HG02571 (cell line): ENCODE measurements around the gene C2orf76.

Experiments used
- ATAC-seq: cut with Tn5 transposase; IDR thresholded peaks from one replicate; pipeline ENCODE4 v1.9.1; 2021; ENCODE audit warnings: mild to moderate bottlenecking, moderate library complexity; ENCODE audit not compliant: unreplicated experiment

The C2orf76 gene

DNA sequence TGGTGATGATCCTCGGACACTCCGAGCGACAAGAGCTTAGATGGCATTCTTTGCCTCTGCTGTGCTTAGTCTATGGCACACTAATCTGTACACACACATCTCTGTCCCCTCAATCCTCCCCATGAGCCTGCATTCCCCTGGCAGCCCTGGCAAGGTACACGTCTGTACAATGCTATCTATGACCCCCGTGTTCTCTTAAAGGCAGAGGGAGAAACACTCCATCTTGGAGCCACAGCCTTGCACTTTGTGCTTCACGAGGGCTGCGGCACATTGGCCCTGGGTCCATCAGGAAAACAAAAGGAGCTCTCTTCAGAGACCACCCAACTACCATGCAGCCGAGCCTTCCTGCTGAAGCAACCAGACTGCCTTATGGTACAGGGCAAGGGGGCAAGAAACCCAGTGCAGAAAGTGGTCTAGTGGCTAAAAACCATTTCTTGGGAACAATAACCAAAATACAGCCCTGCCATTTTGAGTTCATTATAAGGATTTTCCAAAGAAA lies 100.5 kb downstream of the C2orf76 start:
- ATAC-seq, result no peak

DNA sequence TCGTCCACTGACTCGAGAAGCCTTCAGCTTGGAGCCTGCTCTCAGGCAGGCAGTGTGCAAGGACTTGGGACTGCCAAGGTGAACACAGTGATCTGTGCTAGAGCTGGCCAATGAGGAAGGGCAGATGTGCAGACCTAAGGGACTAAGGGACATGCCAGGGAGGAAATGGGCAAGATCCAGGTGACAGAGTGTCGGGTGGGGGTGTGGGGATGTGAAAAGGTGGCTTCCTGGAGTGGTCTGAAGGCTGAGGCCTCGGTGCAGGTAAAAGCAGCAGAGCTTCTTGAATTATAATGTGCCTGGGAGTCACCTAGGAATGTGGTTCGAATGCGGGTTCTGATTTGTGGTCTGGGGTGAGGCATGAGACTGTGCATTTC lies 101.0 kb downstream of the C2orf76 start:
- no peak for ATAC-seq

DNA sequence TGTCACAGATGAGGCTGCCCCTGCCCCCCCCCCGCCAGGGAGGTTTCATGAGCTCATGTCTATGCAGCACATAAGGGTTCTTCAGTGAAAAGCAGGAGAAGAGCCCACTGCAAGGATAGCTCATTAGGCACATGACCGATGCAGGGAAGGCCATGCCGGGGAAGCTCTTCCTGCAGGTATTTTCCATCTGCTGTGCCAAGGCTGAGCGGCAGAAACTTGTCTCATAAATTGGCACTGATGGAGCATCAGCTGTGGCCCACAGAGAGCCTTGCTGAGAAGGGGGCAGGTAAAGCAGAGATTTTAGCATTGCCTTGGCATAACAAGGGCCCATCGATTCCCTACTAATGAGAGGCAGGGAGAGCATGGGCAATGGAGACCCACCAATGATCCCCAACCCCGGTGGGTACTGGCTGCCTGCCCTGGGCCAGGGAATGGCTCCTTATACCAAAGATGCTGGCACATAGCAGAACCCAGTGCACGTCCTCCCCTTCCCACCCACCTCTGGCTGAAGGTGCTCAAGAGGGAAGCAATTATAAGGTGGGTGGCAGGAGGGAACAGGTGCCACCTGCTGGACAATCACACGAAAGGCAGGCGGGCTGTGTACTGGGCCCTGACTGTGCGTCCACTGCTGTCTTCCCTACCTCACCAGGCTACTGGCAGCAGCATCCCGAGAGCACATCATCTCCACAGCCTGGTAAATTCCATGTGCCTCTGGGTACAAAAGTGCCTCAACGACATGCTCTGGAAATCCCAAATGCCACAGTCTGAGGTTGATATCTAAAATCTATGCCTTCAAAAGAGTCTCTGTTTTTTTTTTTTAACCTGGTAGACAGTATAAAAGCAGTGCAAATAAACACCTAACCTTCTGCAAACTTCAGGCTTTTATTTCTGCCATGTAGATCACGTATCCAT lies 101.6 kb downstream of the C2orf76 start:
- peak; percentile 94 for ATAC-seq

DNA sequence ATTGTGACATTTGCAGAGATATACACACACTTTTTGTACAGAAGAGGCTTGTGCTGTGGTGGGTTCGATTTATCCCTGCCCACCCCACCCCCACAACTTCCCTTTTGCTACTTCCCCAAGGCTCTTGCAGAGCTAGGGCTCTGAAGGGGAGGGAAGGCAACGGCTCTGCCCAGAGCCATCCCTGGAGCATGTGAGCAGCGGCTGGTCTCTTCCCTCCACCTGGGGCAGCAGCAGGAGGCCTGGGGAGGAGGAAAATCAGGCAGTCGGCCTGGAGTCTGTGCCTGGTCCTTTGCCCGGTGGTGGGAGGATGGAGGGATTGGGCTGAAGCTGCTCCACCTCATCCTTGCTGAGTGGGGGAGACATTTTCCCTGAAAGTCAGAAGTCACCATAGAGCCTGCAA lies 103.0 kb downstream of the C2orf76 start:
- ATAC-seq, result no peak

DNA sequence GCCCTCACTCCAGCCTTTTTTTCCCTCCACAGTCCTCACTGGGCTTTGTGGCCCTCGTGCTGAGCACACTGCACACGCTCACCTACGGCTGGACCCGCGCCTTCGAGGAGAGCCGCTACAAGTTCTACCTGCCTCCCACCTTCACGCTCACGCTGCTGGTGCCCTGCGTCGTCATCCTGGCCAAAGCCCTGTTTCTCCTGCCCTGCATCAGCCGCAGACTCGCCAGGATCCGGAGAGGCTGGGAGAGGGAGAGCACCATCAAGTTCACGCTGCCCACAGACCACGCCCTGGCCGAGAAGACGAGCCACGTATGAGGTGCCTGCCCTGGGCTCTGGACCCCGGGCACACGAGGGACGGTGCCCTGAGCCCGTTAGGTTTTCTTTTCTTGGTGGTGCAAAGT lies 103.6 kb downstream of the C2orf76 start:
- no peak for ATAC-seq

DNA sequence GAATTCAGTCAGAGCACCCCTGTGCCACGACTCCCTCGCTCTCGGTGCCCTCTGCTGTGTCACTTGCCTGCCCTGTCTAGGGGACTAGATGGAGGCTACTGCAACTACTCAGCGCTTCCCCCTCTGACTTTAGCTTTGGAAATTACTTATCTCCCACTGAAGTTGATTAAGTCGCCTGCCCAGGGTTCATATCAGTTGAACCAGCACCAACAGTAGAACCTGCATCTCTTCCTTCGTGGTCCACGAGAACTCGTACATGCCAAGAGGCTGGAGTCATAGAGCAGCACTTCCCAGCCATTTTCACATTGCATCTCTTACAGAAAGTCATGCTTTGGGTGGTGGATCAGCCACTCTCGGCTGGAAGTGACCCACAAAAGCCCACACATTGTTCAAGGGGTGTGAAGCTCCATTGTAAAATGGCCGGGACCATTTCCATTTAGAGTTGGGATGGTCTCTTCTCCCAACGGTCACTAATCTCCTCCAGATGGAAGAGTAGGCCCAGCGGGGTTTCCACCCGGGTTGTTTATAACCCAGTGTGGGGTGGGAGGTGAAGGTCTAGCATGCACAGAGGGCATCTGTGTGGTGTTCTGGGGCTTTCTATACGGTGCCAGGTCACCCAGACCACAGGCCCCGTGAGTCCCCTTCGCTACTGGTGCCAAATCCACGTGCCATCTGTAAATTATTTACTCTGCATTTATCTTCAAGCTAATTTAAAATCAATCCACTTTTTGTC lies 105.0 kb downstream of the C2orf76 start:
- no peak for ATAC-seq

DNA sequence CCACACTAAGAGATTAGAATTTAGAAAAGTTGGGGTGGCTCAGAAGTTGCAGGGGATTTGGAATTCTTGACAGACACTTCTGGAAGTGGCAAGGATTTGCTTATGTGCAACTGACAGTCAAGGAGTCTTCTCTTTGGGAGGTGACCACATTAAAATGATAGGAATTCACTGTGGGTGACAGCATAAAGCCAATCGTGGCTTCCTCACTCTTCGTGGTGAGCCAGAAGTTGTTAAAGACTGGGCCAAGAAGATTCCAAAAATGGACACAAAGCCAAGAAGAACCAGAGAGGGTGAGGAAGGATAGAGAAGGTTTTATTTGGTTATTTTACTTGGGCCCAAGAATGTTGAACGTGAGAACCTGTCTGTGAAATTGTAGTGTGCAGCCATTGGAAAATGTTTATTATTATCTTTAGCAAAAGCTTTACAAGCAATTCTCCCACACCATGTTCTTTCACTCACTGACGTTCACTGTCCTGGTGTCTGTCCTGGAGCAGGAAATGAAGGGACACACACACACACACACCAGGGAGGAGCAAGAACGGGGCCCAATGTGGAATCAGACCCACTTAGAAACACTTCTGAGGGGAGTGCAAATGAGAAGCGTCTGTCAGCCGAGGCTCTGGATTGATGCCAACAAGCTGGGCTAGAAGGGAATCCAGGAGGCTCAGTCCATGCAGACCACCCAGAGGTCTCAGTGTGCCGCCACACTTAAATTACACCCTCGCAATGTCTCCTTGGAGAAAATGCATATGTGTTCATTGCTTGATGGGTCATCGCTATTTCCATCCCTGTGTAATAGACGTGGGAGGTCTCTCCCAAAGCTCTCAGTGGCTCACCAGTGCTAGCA lies 105.8 kb downstream of the C2orf76 start:
- no peak for ATAC-seq

DNA sequence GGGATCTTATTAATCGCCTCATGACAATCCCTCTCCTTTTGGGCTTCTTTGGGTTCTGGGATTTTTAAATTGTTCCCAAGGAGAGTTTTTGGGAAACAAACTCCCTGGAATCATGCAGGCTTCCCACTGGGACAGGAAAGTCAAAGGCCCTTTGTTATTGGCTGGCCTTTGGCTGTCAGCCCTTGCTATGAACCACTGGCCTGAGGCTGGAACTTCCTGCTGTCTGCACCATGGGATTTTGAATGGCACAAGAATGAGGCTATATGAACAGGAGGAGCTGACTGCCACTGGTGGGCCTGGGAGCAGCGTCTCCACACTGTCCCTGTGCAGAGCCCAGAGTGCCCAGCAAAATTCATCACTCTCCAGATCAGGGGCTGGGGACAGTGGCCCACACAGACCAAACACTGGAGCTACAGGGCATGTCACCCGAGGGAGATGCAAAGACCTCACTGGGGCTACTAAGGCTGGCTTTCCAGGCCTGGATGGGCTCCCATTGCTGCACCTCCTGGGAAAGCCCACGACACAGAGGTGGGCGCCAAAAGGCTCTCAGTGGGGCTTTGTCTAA lies 107.3 kb downstream of the C2orf76 start:
- no peak for ATAC-seq

DNA sequence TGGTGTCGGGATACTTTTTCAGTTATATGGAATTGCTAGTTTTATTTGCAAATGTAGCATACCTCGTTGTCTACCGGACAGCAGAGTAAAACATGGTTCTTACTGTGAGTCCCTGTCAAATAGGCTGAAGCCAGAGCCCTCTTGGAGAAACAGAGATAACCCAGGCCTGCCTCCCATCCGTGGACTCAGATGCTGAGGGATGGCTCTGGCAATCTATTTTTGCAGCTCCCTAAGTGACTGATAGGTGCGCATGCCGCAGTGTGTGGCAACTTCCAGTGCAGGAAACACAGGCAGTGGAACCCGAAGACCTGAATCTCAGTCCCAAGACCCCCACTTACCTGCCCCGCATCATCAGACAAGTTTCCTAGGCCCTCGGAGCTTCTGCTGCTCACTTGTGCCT lies 109.4 kb downstream of the C2orf76 start:
- ATAC-seq, result no peak

DNA sequence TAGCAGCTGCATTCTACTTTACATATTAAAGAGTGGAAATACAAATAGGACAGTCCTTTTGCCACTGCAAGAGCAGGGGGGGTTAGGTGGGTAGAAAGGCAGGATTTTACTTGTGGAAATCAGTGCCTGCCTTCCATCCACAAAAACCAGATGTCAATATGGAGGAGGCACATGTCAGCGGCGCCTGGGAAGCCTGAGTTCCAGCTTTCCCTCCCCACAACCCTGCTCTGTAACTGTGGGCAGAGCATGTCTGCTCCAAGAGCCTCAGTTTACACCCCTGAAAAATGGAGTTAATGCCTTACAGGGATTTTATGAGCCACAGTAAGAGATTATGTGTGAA lies 110.1 kb downstream of the C2orf76 start:
- no peak for ATAC-seq

DNA sequence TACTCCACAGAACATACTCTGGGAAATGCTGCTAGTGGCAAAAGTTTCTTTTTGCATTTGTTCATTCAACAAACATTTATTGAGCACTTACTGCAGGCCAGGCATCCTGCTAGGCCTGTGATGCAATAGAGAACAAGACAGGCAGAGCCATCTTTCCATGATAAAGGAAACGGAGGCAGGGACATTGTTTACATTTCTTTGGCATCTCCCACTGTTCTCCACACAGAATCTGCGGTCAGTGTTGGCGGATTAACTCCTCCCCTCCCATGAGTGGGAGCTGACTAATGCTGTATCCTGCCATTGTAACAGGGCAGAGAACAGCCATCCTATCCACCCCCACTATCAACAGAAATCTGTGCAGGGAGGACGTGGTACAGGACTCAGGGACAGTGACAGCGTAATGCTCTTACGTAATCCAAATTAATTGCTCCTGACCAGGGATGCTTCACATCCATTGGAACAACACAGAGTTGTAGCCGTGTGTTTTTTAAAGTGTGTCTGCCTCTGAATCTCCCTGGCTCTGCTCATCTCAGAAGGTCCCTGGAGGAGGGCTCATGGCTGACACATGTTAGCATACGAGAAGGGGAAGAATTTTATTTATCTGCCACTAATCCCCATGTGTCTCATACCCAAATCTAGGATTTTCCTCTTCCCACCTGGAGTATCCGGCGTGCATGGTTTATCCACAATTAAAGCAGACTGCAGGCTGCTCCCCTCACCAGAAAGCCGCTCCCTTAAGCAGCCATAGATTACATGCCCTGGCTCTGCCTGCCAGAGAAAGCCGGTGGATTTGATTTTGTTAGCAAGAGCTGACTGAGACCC lies 110.7 kb downstream of the C2orf76 start:
- no peak for ATAC-seq

DNA sequence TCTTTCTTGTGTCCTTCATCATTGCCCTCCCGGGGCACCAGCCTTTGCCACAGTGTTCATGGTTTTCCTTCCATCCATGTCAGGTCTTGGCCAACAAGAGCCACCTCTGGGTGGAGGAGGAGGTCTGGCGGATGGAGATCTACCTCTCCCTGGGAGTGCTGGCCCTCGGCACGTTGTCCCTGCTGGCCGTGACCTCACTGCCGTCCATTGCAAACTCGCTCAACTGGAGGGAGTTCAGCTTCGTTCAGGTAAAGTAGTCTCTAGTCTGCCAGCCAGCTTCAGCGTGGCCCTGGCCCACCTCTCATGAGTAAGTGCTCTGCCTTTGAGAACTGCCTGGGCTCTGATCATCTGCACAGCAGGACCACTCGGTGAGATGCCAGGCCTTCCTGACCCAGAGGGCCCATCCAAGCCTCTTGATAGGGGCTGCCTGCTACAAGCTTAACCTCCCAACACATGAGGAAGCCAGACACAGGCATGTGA lies 112.0 kb downstream of the C2orf76 start:
- ATAC-seq, result no peak

DNA sequence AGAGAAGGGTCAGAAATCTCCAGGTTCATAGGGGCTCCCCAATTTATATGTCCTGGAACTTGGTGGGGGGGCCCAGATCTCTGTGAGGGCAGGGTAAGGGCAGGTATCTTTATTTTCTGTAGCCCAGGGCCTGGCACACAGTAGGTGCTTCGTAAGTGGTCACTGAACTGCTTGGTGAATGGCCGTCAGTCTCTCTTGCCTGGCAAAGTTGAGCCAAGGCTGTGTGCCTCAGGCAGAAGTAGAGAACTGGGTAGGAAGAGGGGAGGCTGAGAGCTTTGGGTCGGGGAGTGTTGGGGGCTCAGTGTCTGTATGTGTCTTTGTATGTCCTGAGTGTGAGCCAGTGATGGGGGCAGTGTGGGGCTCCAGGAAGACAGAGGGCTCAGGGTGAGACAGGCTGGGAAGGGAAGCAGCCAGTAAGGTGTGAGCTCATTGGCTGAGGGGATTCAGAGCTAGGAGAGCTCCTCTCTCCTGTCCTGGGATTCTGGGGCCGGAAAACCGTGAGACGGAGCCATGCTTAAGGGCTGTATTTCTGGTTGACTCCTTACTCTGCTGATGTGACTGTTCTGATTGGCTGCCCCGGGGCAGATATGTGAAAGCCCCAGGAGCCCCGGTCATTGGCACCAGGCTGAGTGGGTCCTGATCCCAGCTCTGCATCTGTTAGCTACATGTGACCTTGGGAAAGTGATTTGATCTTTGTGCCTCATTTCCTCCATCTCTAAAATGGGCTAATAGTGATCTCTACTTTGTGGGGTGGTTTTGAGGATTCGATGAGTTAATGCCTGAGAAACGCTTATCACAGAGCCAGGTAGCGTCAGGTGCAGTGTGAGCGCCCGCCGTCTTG lies 112.7 kb downstream of the C2orf76 start:
- ATAC-seq, result no peak

DNA sequence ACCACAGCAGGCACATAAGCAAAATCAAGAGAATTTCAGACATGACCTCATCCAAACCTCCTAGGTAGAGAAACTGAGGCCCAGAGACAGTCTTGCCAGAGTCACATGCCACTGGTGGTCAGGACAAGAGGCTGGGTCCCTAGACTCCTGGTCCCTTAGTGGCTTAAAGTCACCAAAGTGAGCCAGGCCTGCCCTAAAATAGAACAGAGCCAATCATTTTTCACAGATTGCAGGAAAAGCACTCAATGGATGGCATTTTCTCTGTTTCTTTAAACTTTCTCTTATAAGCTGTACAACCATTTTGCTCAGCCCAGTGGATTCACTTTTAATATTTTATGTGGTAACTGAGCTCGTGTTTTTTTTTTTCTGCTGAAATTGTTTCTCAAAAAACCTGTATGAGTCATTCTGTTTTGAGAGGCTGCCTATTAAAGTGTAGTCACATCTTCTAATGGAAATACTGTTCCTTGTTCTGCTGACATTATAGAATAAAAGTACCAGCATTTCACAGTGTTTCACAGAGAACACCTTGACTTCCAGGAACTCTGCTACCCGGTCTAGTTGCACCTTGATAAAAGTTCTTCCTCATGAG lies 113.4 kb downstream of the C2orf76 start:
- ATAC-seq, result no peak
